GM18508 (cell line): ENCODE measurements around the gene UBL4A.

Experiments
- ATAC-seq: cut with Tn5 transposase; IDR thresholded peaks from one replicate; pipeline ENCODE4 v1.9.1; 2021; ENCODE audit warnings: moderate number of reproducible peaks; ENCODE audit not compliant: insufficient read depth, unreplicated experiment

Gene UBL4A

DNA sequence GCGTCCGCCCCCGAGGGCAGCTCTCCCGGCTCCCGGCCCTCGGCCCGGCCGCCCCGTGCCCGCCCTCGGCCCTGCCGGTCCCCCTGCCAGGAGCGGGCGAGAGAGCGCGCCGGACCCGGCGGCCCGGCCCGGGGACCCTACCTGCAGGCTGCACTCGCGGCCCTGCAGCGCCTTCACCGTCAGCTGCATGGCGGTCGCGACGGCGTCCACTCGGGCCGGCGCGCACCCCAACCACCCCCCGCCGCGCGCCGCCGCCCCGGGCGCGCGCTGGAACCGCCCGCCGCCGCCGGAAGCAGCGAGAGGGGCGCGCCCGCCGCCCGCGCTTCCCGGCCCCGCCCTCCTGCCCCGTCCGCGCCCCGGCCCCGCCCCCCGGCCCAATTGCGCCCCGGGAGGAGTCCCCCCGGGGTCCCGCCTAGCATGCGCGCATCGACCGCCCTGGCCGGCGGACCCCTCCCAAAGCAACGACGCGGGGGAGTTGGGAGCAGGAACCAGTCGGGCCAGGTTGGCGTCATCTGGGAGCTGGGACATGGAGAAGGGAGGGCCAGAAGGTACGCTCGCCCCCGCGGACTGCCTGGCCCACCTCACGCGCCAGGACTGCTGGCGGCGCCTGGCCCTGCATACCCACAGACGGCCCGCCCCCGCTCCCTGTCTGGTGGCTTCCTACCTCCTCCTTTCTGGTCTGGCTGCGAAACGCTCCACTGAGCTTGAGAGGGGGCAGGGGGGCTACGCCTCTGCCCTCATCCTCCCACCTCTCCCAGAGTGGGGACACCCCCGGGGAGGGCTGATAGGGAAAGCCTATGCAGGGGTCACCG is at the start of gene UBL4A:
UBL4A (minus strand) TSS at position 220 of the 812 bp plus-strand sequence; CDS start at position 189, 31 bp downstream.
- no peak for ATAC-seq

DNA sequence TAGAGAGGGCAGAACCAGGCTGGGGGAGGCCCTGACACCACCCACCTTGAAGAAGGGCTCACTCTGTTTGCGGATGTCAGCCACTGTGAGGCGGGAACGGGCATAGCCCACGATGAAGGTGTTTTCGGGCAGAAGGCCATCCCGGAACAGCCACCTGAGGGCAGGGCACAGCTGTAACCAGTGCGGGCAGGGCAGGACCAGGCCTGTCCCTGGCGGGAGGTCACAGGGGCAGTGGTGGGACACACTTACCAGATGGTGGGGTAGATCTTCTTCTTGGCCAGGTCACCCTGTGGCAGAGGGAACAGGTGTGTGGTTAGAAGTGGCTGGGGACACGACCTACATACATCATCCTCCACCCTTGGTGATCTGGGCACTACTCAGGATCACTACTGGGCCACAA is 49.5 kb upstream of the UBL4A start:
- ATAC-seq, result no peak

DNA sequence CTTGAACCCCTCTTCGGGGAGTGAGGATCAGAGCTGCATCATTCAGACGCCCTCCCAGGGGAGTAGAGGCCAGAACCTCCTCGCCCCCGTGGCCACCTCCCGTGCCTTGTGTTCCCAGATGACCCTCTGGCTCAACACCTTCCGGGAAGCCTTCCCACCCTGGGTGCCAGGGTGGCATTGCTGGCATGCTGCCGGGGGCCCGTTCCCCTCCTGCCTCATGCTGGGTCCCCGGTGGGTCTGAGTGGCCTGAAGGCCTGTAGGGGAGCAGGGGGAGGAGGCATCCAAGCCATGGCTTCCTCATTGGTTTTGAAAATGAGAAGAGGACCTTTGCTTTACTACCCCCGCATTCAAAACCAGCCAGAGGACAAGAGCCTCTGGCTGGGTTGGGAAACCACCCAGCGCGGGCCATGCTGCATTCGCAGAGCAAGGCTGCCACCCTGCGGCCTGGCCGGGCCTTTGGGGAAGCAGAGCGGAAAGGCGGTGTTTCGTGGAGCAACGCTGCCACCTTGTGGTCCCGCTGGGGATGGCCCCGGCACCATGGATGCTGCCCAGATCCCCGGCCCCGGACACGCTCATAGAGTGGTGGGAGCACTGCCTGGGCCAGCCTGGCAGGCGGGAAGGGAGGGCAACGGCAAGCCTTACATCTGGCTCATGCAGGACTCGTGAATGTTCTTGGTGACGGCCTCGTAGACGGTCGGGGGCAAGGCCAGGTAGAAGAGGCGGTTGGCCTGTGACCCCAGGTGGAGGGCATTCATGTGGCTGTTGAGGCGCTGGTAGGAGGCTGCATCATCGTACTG is 48.3 kb upstream of the UBL4A start:
- ATAC-seq, result peak; percentile 79

DNA sequence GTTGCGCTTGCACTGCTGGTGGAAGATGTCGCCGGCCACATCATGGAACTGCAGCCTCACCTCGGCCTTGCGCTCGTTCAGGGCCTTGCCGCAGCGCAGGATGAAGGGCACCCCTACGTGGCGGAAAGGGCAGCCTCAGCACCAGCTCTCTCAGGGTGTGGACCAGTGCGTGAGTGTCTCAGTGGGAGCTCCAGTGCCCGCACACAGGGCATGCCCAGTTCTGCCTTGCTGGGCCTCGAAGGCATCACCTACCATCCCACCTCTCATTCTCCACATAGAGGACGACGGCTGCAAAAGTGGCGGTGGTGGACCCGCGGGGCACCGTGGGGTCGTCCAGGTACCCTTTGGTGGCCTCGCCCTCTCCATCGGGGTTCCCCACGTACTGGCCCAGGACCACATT is 46.3 kb upstream of the UBL4A start:
- ATAC-seq, result no peak

DNA sequence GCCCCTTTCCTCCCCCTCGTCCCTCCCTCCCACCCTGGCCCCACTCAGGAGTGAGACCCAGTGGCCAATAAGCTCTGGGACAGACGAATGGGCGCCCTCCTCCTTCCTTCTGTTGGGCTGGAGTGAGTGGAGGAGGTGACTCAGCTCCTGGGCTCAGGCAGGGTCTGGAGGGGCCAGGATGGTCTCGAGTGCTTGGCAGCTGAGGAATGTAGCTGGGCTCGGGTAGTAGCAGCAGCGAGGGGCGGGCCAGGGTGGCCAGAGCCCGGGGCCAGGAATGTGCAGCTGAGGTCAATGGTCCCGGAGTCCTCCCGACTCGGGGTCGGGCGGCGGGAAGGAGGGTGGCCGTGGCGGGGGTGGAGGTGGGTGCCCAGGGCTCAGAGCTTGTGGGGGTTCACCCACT is 45.2 kb upstream of the UBL4A start:
- no peak for ATAC-seq

DNA sequence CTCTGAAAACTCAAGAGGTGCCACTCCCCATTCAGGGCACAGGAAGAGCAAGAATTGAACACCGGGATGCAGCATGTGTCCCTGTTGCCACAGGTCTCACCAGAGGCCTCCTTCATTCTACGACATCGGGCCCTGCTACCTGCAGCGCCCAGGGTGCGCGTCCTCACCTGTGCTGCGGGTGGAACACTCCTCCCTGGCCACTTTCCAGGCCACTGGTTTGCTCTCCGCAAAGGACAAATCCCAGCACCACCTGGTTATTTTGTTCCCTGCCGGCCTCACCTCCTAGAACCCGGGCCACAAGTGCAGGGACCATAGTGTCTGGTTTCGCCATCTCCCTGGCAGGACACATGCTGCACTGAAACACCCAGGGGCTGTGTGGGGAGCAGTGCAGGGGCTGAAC is 43.9 kb upstream of the UBL4A start:
- ATAC-seq, result no peak

DNA sequence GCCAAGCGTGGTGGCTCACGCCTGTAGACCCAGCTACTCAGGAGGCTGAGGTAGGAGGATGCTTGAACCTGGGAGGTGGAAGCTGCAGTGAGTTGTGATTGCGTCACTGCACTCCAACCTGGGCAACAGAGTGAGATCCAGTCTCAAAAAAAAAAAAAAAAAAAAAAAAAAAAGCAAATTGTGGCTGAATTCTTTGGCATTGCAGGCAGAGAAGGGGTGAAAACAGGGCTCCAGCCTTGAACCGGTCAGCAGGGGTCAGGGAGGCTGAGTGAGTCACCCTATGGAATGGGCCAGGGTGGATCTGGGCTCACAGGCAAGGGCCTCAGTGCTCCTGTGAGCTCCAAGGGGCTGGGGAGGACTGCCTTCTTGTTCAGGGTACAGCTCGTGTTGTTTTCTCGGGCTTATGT is 42.8 kb upstream of the UBL4A start:
- ATAC-seq, result no peak

DNA sequence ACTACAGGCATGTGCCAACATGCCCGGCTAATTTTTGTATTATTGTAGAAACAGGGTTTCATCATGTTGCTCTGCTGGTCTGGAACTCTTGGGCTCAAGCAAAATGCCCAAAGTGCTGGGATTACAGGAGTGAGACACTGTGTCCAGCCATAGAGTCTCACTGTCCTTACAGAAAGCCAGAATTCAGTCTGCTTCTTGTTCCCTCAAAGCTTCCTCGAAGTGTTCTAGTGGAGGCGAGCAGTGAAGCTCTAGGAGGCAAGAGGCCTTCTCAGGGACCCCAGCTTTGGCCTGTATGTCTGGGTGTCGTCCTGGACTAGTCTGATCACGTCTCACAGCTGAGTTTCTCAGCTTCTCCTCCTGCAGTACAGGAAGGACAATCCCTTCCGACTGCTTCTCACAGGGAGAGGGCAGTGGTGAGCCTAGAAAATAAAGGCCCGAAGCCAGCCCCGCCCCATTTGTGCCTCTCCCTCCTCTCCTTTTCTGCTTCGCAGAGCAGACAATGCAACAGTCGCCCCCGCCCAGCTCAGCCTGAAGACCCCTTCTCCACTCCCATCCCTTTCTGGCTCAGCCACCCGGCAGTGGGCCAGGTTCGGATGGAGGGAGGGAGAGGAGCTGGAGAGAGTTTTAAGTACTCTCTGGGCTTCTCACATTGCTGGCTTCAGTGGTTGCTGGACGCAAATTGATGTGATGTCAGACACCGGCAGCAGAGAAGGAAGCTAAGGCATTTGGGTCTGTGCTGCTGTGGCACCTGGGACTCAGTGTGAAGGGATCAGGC is 40.7 kb upstream of the UBL4A start:
- no peak for ATAC-seq

DNA sequence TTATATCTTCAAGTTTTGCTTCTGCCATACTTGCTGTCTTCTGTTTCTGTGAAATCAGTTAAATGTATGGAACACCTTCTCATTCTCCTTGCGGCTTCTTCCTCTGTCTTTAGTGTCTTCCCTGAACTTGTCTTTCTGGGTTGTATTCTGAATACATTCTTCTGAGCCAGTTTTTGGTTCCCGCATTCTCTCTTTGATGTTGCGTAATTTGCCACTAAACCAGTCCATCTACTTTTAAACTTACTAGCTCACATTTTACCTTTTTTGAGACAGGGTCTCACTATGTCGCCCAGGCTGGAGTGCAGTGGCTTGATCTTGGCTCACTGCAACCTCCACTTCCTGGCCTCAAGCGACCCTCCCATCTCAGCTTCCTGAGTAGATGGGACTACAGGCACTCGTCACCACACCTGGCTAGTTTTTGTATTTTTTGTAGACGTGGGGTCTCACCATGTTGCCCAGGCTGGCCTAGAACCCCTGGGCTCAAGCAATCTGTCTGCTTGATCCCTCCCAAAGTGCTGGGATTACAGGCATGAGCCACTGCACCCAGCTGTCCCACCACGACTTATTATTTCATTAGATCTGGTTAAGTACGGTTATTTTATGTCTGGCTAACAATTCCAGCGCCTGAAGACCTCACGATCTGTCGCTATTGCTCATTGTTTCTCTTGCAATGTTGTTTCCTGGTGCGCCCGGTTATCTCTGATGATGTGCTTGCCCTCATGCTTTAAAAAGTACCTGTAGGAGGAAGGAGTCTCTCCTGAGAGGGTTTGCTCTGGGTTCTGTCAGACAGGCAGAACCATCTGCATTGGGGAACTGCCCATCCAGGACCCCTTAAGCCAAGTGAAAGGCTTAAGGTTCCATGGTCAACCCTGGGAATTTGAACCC is 39.4 kb upstream of the UBL4A start:
- no peak for ATAC-seq

DNA sequence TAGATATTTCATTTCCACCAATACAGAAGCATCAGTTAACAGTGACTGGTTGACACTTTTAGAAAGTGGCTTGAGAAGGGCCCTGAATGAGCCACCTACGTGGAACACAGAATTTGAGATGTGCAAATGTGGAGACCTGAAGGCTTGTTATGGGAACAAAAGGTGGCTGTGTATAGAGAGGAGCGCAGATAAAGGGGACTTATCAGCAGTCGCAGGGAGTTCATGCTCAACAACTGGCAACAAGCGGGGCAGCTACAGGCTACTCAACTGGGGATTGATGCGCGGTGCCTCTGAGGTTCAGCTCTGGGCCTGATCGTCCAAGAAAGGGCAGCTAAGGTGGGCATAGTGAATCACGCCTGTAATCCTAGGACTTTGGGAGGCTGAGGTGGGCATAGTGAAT is 33.0 kb upstream of the UBL4A start:
- no peak for ATAC-seq

DNA sequence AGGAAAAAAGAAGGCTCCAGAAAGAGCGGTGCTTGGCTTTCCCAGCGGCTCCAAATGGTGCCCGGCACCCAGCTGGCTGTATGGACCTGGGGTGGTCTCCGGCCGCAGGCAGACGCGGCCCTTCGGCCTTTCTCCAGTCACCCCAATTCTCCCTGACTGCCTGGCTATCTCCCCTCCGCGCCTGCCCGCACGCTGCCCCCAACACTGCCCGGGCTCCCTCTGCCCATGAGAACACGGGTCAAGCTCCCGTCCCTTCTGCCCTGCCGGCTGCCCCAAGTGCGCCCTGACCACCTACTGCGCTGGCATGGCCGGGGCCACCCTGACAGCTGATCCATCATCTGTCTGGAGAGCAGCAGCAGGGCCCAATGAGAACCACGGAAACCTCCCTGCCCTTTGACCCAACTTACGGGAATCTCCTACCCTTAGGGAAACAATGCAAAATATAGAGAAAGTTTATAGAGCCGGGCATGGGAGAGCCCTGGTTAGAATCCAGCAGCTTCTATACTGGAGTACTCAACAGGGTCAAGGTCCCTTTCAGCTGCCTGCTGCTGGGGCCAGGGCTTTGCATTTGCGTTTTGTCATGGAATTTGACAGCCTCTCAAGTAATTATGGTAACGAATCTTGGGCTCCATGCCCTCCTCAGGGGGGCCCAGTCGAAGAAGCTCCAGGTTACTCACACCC is 30.8 kb upstream of the UBL4A start:
- no peak for ATAC-seq

DNA sequence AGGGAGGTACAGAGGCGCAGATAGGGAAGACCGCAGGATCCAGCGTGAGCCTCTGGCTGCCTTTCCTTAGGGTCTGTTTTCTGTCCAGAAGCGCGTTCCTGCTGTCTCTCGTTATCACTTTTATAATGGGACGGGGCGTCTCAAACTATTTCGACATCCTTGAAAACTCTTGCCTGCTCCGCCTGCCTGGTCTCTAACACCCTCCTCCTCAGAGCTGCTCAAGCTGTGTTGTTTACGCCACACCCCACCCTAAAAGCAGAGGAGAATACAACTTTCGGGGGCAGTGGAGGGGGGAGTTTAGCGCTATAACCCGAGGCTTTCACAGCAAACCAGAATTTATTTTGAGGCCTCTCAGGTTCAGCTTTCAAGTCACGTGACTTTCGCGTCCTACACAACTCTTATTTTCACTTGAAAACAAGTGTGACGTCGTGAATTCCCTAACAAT is 30.3 kb upstream of the UBL4A start:
- no peak for ATAC-seq

DNA sequence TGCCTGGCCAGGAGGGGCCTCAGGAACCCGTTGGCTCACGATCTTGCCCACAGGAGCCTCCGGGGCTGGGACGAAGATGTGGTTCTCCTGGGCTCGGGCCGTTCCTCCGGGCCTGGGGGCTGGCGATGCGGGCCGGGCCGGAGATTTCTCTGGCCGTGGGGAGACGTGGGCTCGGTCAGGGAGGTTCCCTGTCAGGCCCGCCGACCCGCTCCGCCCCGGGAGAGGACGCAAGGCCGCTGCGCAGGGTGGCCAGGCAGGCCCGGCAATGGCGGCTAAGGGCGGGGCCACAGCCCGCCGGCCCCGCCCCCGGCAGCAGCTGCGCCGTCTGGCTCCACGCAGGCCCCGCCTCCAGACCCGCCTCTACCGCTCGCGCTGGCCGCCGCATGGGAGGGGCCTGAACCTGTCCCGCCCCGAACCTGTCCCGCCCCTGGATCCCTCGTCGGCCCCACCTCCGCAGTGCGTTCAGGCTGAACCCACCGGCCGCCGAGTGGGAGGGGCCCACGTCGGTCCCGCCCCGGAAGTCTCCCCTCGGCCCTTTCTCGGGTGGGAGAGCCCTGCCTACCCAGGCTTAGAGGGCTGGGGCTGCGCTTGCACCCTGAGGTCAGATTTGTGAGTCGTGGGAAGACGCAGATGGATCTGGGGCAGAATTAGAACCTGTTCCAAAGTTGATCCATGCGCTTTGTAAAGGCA is 29.7 kb upstream of the UBL4A start, which contains the start of gene FAM3A:
FAM3A (minus strand) TSS at position 267 of the 690 bp plus-strand sequence. CDS start 460 bp downstream, outside the sequence.
- peak; percentile 51 for ATAC-seq

DNA sequence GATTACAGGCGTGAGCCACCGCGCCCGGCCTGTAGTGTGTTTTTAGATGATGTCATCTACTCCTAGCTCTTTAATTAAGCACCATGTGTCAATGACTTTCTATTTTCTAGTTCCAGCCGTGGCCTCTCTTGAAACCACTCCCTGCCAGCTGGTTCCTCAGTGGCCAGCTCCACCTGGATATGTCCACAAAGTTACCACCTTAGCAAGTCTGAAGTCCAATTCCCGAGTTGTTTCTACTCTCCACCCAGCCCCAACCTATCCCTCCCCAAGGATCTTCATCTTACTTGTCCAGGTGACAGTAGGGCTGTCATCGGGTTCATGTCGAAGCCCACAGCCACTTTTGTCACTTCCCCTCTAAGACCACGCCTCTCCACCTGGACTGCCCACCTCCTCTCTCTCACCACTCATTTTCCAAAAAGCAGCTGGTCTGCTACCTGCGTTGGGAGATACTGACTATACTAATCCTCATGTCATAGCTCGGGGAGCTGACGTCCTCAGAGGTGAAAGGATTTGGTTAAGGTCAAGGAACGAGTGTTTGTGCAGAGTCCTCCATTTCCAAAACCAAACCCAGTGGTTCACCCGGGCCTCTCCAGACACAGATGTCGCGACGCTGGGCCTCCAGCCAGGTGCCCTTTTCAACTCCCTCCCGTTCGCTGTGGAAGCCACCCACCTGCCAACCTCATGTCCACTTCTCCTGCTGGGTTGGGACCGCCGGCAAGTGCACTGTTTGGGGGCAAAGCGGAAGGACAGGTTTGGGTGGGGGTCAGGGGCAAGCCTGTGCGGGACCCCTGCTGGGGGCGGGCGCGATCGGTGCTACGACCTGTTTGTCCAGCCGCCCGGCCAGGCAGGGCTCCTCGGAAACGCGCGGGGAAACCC is 28.9 kb upstream of the UBL4A start:
- no peak for ATAC-seq

DNA sequence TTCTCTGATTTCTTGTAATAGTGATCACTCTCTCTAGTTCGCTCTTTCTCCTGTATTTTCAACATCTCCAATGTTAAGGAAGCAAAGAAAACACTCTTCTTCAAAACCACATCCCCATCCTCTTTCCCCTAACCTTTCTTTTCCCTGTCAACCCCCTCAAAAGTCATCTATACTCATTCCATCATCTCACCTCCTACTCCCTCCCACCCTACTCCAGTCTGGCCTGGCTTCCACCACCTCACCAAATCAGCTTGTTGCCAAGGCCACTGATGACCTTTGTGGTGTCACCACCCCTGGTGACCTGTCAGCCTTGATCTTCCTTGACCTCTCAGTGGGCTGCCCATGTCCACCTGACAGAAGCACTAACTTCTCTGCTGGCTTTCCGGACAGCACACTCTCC is 27.3 kb upstream of the UBL4A start:
- no peak for ATAC-seq

DNA sequence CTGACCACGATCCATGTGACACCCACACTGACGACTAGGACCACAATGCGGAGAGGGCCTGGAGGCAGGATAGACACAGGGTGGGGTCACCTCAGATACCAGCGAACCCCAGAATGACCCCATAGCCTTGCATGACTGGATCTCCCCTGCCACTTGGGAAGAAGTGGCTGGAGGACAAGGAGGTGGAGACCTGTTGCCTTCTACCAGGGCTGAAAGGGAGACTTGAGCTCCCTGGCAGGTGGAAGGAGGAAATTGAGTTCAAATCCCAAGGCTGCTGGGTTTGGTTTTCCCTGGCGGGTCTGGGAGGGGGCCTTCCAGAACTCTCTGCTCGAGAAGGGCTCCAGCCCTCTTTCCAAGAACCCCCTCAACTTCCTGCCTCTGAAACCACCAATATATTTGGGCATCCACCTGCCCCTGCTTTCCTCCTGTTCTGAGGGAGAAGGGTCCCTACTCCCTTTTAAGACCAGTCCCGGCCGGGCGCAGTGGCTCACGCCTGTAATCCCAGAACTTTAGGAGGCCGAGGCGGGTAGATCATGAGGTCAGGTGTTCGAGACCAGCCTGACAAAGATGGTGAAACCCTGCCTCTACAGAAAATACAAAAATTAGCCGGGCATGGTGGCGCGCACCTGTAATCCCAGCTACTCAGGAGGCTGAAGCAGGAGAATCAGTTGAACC is 26.6 kb upstream of the UBL4A start:
- ATAC-seq, result no peak

DNA sequence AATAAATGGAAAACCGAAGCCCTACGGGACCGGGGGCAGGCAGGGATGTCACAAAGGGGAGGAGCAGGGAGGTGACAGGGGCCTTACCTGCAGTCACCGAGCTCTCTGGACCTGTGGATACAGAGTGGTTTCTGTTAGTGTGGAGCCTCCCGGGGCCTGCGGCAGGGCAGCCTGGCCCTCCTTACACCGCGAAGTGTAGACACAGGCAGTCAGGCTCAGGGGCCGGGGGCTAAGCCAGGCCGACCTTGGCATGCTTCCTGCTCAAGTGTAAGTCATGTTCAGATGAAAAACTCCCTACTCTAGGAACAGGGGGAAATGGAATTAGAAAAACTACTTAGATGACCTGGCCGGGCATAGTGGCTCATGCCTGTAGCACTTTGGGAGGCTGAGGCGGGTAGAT is 25.3 kb upstream of the UBL4A start:
- ATAC-seq, result no peak
